Vagina (tissue), 2 donors: ENCODE data around the gene VPS13C.

Source experiments
- CTCF ChIP-seq, 3 experiments: fragments of 450-650 bp in 2 of 3; fragments of 200-600 bp in 1 of 3; sonication (generic) in 1 of 3; IDR thresholded peaks; one replicate each; pipeline ENCODE4 v1.5.1; 2017 to 2019; ENCODE audit warnings: antibody characterized with exemption in 3 of 3, mild to moderate bottlenecking in 2 of 3, moderate library complexity in 2 of 3
- POLR2A ChIP-seq, 2 donors: fragments of 450-650 bp; IDR thresholded peaks; one replicate each; pipeline ENCODE4 v1.6.1; 2017; ENCODE audit warnings: antibody characterized with exemption in 2 of 2, mild to moderate bottlenecking in 2 of 2, moderate library complexity in 2 of 2
- POLR2AphosphoS5 ChIP-seq, 2 donors: sonication (generic); formaldehyde crosslinking; IDR thresholded peaks; one replicate each; pipeline ENCODE4 v1.9.0; 2017; ENCODE audit warnings: antibody characterized with exemption in 2 of 2, mild to moderate bottlenecking in 2 of 2, low read depth in 1 of 2; ENCODE audit not compliant: insufficient read depth in 1 of 2

- TF ChIP-seq POLR2A (IDR thresholded peaks at IDR 0.05) (no peak), CTCF (IDR thresholded peaks at IDR 0.05) (no peak), POLR2AphosphoS5 (IDR thresholded peaks at IDR 0.05; ENCODE audit: insufficient read depth in 1 of 2, low read depth in 1 of 2) (no peak)
Observed at GRCh38 chr15:62068810-62069167, 8.5 kb upstream of the VPS13C start.
